Measurements from ENCODE around the gene CDC123.
A peak's percentile ranks its signal among the peaks of the same experiment; 100 is the strongest.
"Not testable (repeated sequence)": the region's sequence is repeated elsewhere in the genome, so short reads cannot be mapped to it uniquely, and the experiment has no call there.

CDC123 gene, protein sequence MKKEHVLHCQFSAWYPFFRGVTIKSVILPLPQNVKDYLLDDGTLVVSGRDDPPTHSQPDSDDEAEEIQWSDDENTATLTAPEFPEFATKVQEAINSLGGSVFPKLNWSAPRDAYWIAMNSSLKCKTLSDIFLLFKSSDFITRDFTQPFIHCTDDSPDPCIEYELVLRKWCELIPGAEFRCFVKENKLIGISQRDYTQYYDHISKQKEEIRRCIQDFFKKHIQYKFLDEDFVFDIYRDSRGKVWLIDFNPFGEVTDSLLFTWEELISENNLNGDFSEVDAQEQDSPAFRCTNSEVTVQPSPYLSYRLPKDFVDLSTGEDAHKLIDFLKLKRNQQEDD

DNA sequence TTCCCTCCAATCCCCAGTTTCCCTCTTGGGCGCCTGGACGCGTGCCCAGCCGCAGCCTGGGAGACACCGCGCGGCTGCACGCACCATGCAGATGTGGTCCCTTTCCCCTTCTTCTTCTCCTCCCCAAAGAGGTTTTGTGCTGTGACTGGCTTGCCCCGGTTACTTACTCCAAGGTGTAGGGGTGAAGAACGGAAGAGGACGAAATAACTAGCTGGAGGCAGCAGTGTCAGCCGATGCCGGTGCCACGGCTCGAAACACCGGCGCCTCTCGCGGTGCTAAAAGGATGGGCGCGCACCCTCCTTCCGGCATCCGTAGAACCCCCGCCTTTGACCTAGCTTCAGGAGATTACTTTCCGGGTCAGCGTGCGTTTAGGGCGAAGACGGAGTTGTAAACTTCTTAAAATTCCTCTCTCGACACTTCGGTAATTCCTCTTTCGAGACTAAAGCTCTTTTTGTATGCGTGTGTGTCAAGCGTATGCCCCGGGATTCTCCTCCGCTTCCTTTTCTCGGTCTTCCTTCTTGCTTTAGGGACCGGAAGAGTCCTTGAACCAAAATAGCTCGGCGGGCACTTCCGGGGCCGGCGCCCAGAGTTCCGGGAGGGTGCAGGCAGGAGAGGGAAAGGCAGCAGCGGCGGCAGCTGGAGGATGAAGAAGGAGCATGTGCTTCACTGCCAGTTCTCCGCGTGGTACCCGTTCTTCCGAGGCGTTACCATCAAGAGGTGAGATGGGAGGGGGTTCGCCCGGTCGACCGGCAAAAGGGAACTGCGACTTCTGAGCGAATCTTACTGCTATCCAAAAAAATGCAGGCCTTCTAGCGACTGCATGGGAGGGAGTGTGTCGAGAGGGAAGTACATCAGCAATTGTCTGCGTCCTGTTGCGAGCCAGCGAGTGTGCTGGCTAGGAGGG is at the start of gene CDC123, which contains the start of gene NUDT5:
Gene CDC123 (plus strand): TSS at position 586 of the 904 bp plus-strand sequence. CDS start 58 bp downstream, at position 644.
Gene NUDT5 (minus strand): TSS at position 289 of the 904 bp plus-strand sequence. CDS start 9,600 bp downstream, outside the sequence.
- DNase-seq, result peak; percentile 57

DNA sequence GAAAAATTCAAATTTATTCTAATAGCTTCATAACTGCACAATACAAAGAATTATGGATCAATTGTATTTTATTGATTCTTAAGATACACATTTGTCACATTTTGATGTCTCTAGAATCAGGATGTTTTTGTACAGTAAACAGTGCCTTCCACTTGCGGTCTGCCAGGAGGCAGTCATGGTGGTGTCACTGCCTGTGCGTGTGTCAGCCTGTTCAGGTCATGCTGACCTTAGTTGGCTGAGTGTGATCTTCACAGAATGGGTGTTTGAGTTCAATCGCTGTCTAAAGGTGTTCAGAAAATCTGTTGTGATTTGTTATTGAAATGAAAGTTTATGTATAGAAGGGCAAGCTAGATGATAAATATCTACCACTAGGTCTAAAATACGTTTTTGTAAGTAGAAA is 45.8 kb upstream of the CDC123 start:
- no peak for DNase-seq

DNA sequence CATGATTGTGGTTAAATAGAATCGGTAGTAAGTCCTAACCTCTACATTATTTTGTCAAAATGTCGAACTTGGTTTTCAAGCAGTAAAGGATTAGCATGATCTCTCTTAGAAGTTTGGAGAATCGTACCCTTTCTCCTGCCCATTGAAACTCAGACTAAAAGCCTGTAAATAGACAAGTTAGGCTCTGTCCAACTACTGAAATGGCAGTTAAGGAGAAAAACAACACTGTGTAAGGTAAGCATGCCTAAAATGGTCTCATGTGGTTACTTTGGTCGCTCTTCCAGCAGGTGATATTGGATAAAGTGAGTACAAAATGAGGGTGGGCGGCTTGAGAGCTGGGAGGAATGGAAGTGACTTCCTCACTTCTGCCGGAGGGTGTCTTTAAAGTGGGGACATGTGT is 41.5 kb upstream of the CDC123 start:
- no peak for DNase-seq

DNA sequence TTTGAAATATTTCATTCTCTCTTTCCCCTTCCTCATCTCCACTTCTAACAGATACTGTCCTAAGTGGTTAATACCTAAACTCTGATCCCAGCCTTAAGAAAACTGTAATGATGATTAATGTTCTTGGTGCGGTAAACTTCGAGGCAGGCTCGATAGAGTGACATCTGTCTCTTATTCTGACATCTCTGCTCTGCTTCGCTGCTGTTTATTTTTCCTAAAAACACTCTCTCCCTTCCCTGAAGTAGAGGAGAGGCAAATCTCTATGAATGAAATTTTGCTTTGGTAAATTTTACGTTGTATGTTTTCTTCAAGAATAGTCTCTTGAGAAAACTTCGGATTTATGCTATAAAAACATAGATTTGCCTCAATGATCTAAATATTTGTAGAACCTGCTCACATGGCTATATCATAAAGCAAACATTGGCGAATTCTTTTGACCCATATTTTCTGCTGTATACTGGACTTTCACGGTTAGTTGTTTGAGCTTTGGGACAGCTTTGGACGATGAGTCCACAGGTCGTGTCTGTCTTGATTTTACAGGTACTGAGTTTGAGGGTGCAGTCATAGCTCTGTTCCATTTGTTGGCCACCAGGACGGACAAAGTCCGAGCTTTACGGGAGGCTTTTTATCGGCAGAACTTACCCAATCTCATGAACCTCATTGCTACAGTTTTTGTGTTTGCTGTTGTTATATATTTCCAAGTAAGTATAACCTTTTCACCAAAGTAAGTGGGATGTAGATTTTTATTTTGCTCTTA is 39.4 kb upstream of the CDC123 start:
- no peak for DNase-seq

DNA sequence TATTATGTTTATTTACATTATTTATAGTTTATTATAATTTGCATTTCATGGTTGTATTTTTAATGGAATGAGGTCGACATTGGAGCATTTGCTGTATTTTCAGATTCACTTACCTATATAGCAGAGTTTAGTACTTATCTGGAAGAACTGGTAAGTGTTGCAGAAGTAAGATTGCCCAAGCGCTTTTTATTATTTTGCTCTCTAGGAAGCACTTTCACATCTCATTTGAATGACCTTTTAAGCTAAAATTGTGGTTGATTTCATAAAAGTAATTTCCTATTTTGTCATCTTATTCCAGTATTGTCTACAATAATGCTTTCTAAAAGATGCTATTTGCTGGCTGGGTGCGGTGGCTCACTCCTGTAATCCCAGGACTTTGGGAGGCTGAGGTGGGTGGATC is 37.9 kb upstream of the CDC123 start:
- no peak for DNase-seq

DNA sequence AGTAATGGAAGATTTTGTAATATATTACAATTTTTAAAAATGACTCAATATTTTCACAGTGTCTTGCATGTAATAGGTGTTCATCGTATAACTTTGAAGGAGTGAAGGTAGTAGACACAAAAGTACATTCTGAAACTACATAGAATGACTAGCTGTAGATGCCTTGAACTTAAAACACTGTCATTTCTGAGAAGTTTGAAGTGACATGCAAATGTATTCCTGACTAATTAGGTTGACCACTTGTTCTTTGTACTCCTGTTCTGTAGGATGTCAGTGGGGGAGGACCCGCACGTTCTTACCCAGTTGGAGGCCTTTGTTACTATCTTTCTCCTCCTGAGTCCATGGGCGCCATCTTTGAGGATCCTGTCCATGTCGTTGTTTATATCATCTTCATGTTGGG is 35.3 kb upstream of the CDC123 start:
- no peak for DNase-seq

DNA sequence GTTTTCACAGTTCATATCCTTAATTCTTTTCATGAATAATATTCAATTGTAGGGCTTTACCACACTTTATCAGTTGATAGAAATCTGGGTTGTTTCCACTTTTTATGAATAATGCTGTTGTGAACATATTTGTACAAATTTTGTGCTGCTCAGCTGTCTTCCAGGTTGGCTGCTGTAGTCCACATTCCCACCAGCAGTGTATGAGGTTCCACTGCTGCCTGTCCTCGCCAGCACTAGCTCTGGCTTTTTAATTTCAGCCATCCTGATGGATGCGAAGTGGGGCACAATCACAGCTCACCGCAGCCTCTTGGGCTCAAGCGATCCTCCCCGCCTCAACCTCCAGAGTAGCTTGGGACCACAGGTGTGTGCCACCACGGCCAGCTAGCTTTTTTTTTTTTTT is 33.1 kb upstream of the CDC123 start:
- DNase-seq, result no peak

DNA sequence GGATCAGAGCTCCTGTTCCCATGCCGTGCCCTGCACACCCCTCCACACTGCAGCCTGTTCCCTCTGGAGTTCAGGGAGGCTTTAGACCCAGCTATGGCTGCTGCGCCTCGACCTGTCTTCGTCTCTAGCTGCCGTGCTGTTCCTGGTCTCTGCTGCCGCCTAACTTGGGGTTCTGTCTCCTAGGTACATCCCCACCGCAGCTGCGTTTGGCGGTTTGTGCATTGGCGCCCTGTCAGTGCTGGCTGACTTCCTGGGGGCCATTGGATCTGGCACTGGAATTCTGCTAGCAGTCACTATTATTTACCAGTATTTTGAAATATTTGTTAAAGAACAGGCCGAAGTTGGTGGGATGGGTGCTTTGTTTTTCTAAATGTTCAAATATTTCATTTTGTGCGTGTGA is 31.9 kb upstream of the CDC123 start:
- DNase-seq, result no peak

DNA sequence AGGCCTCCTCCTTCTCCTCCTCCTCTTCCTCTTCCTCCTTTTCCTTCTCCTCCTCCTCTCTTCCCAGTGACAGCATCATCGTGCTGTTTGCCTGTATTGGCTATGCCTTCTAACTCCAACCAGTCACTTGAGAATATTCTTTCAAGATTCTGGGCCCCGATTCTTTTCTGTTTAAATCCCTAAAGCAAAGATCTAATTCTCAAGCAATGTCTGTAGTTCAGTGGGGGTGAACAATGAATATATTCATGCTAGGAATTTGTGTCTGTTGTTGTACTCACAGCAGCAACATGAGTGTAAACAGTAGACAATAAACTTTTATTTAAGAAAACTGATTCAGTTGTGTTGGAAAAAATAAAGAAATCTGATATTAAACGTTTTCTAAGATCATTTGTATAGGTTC is 31.0 kb upstream of the CDC123 start:
- no peak for DNase-seq

DNA sequence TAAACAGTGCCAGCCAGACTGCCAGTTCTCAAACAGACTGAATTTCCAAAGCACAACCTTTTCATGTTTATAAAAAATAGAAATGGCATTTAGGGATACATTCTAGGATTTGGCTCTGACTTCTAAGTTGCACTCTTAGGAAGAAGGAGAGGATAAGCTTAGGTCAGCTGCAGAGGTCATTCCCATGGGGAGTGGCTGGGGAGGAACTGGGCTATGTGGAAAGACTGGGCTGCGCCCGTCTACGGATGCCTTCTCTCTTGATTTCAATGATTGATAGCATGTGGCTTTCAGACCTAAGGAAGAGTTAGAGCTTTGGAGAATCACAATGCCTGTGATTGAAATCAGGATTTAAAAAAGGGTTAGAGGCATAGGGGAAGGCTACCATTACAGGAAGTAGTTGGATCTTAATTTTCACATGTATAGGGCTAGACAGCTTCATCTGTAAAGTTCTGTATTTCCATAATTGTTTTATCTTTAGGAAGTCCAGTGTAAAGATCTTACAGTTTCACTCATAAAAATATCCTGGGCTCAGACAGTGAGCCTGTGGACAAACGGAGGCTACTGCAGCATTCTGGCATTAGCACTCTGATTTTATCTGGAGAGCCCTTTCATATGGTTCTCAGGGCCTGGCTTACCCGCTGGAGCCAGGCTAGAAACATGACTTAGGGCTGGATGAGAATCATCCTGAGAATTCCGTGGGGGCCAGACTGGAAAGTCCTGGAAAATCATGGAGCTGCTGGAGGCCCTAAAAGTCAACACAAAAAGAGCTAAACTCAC is 29.8 kb upstream of the CDC123 start:
- no peak for DNase-seq

DNA sequence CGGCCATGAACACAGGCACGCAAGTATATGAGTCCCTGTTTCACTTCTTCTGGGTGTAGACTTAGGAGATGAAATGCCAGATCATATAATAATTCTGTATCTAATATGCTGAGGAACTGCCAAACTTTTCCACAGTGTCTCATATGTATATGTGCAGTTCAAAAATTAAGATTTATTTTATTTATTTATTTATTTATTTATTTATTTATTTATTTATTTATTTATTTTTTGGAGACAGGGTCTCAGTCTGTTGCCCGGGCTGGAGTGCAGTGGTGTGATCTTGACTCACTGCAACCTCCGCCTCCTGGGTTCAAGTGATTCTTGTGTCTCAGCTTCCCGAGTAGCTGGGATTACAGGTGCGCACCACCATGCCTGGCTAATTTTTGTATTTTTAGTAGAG is 24.5 kb upstream of the CDC123 start:
- DNase-seq, result not testable (repeated sequence)

DNA sequence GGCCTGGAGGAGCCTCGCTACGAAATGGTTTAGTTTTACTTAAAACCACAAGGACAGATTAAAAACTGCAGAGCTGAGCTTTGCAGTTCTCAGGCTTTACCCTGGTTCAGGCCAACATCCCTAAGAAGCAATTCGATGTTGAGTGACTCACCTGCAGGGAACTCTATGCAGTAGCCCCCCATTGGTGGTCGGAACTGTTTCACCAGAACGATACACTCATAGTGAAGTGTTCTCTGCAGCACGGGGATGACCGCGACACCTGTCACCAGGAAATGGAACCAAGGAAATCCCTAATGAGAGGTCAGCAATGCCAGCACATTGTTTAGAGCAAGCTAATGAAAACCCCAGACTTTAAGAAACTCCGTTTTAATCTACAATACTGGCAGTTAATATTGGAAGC is 18.3 kb upstream of the CDC123 start:
- no peak for DNase-seq

DNA sequence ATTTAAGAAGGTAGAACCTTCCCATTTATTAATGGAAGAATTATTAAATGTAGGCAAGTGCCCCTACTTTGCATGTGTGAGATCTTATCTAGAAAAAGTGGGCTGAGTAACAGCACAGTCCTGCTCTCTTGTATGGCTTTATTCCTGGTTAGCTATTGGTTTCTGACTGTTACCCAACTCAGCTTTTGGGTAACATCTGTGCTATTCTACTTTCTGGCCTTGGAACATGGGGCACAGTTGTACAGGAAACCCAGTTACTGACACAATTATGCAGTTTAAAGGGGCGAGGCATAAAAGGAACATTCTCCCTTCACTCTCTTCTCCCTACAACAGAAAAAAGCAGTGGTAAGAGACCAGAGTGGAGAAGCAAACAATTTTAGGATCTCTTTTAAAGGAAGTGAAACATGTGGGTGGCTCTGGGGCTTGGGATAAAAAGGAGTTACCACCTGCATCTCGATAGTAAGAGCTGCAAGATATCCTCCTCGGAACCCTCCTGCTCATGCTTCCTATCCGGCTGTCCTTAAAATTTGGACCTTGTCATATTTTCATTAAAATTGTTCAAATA is 16.3 kb upstream of the CDC123 start:
- DNase-seq, result no peak

DNA sequence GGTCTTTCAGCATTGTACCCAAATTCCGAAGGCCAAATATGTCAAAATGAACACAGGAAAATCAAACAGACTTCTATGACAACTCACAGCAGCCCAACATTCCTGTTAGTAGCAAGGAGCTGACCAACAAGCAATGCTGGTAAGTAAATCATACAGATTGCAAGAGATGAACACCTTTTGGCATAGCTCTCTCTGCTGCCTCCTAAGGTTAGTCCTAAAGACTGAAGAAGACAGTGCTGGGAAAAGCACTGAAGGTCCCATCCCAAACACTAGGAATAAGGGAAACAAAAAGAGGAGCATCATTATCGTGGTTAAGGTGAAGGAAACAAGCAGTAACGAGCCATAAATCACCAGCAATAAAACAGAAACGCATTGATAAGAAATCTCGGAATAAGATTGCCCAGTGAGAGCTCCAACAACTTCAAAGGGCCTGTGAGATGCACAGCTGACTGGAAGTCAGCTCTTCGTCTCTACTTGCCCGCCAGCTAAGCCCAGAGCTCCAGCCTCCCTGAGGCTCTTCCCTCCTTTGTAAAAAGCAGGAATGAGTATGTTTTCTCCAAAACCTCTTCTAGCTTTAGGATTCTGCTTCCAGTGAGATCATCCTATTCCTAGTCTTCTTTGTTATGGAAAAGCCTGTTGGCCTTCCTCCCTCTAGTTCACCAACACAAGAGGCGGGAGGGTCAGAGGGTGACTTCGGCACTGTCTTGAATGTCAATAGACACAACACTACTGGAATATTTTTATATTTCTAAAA is 15.6 kb upstream of the CDC123 start:
- DNase-seq, result no peak

DNA sequence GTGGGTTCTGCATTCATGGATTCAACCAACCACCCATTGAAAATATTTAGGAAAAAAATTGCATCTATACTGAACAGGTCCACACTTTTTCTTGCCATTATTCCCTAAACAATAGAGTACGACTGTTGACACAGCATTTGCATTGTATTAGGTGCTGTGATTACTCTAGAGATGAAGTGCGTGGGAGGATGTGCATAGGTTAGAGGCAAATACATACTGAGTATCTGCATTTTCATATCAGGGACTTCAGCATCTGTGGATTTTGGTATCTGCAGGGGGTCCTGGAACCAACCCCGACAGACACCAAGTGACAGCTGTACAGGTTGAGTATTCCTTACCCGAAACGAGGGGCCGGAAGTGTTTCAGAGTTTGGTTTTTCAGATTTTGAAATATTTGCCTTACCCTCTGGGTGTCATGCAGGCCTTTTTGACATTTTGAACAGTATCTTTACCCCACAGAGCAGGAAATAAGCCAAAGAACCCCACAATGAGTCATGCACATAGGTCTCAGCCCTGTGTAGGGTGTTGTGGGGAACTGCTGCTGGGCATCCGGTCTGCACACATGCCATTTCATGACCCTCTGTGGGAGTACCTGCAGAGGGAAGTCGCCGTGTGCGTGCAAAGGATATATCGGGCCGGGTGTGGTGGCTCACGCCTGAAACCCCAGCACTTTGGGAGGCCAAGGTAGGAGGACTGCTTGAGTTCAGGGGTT is 14.8 kb upstream of the CDC123 start:
- no peak for DNase-seq

DNA sequence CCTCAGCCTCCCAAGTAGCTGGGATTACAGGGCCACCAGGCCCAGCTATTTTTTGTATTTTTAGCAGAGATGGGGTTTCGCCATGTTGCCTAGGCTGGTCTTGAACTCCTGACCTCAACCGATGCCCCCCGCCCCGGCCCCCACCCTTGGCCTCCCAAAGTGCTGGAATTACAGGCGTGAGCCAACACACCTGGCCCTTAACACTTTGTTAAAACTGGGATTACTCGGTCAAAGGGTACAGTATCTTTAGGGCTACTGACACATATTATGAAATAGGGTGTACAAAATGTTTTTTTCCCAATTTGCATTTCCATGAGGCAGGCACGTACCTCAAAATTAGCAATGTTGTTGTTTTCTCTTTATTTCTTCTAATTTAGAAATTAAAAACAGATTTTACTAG is 11.8 kb upstream of the CDC123 start:
- DNase-seq, result no peak

DNA sequence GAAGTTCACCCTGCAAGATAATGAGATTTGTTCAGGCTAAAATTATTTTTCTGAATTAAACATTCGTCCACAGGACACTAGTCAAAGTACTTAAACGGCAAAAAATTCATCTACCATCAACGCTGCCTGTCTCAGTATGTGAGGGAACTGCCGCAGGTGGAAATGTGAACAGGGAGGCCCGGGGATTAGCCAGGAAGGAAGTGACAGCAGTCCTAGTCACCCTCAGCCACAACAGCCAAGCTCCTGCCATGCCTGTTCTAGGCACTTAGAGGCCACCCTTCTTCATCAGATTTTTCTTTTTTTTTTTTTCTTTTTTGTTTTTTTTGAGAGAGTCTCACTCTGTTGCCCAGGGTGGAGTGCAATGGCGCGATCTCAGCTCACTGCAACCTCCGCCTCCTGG is 9.7 kb upstream of the CDC123 start:
- no peak for DNase-seq

DNA sequence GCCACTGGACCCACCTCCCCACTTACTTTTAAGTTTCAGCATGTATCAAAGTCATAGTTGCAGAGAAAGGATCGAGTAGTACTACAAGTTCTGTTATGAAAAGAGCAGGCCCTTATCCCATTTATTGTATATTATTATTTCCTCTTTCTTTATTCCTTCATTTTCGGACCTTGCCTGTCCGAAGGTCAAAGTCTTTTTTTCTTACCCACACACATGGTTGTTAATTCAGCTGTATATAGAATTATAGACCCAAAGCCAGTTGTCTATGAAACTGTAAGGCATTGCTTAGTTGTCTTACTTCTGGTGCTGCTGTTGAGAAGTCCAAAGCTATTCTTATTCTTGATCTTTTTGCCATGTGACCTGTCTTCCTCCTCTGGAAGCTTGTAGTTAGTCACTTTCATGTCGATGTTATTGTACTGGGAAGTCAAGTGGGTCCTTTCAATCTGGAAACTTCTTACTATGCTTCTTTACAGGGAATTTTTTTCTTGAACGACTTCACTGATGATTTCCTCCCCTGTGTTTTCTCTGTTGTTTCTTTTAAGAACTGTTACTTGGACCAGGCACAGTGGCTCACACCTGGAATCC is 8.6 kb upstream of the CDC123 start:
- DNase-seq, result no peak

DNA sequence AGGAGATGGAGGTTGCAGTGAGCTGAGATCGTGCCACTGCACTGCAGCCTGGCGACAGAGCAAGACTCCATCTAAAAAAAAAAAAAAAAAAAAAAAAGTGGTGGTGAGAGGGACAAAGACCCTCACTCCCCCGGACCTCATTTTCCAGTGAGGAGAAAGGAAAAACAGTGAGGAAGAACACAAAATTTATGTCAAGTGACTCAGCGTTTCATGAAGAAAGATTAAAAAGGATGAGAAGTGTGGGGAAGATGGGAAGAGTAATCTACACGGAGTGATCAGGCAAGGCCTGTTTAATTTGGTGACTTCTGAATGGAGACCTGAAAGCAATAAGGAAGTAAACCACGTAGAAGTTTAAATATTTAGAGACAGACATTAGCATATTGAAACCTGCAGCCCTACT is 7.3 kb upstream of the CDC123 start:
- DNase-seq, result no peak

DNA sequence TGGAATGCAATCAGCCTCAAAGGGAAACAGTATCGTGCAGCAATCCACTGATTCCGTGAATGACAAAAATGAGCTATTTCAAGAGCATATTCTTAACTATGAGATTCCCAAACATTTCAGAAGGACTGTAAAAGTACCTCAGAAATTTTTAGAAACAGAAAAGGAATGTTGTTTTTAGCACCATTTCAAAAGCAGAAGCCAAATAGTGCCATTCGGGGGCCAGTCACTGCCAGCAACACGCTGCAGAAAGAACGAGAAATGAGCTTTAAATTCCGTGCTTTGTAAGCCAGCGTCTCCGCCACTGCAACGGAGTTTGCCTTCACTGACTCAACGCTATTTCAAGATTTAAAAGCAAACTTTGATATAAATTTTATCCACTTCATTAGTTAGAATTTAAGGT is 6.6 kb upstream of the CDC123 start:
- no peak for DNase-seq

All from NCI-H748 treated with DMSO at 0.1 percent for 48 hours (cell line).